Gastrocnemius medialis (tissue), 4 donors: Measurements from ENCODE around the gene SMTNL2. TPM values are rescaled to one million over a fixed set of nuclear protein-coding genes. Genes with fewer than 3 reads are reported as not detected.
A peak's percentile ranks its signal among the peaks of the same experiment; 100 is the strongest.
"Not testable (repeated sequence)": the region's sequence is repeated elsewhere in the genome, so short reads cannot be mapped to it uniquely, and the experiment has no call there.

Source experiments
- ATAC-seq, 2 donors: fragments of 150-250 bp; one replicate each; pipeline ENCODE4 v1.9.1; 2016
- DNase-seq, 2 donors: peaks; one replicate each; pipeline ENCODE4 v3.0.0-alpha.2; 2019
- H3K27ac ChIP-seq, 4 donors: fragments of 200-600 bp; sonication (generic); 1 replicate in 1 of 4; 2 replicates in 3 of 4; pipeline ENCODE4 v1.5.1; 2016 to 2018; ENCODE audit warnings: mild to moderate bottlenecking in 2 of 4, moderate library complexity in 1 of 4
- H3K27me3 ChIP-seq, 3 donors: fragments of 200-600 bp; sonication (generic) in 2 of 3; 1 replicate in 1 of 3; 2 replicates in 2 of 3; pipeline versions ENCODE4 v1.5.1 to v1.6.0; 2016 to 2019; ENCODE audit warnings: mild to moderate bottlenecking in 1 of 3, moderate library complexity in 1 of 3
- H3K36me3 ChIP-seq, 2 donors: fragments of 200-600 bp; sonication (generic) in 1 of 2; one replicate each; pipeline ENCODE4 v1.5.1; 2017 to 2018
- H3K4me1 ChIP-seq, 2 donors: fragments of 200-600 bp; sonication (generic) in 1 of 2; one replicate each; pipeline ENCODE4 v1.5.1; 2016 to 2017; ENCODE audit warnings: mild to moderate bottlenecking in 2 of 2
- H3K4me3 ChIP-seq, 4 donors: fragments of 200-600 bp; sonication (generic) in 3 of 4; 1 replicate in 1 of 4; 2 replicates in 3 of 4; pipeline ENCODE4 v1.5.1; 2016 to 2019; ENCODE audit warnings: mild to moderate bottlenecking in 2 of 4
- H3K9me3 ChIP-seq, 3 donors: fragments of 200-600 bp; sonication (generic) in 2 of 3; 1 replicate in 1 of 3; 2 replicates in 2 of 3; pipeline ENCODE4 v1.5.1; 2016 to 2019
- POLR2A ChIP-seq, 2 donors: fragments of 450-650 bp; IDR thresholded peaks; one replicate each; pipeline ENCODE4 v1.6.1; 2017; ENCODE audit warnings: antibody characterized with exemption in 2 of 2, mild to moderate bottlenecking in 2 of 2, moderate library complexity in 2 of 2
- in situ Hi-C, 4 donors: fragments of 200-750 bp; cut with MboI; loops; one replicate each; pipeline versions ENCODE4 v1.15.0 to v1.8.0; 2017; ENCODE audit warnings: low sequenced_read_pairs in 4 of 4
- intact Hi-C: fragments of 100-400 bp; cut with DNase I; formaldehyde crosslinking; loops from one replicate; pipeline ENCODE4 v1.15.1; 2023; ENCODE audit warnings: low total_unique reads
- total RNA-seq, 4 donors: library from RNA; depleted of rRNA; stranded (reverse); fragments of >200 nt; gene quantifications; one replicate each; pipeline versions ENCODE4 v1.1.0 to v1.2.3, GENCODE V29; 2016
- TF ChIP-seq, protein P1 (sequence below), 5 experiments: fragments of 450-650 bp in 3 of 5; fragments of 200-600 bp in 2 of 5; sonication (generic) in 2 of 5; IDR thresholded peaks in 4 of 5; conservative IDR thresholded peaks in 1 of 5; 1 replicate in 4 of 5; 2 replicates in 1 of 5; pipeline ENCODE4 v1.5.1; 2016 to 2019; ENCODE audit warnings: antibody characterized with exemption in 5 of 5, mild to moderate bottlenecking in 3 of 5, moderate library complexity in 3 of 5

Gene SMTNL2
- total RNA-seq, 4 donors from 2014 or later, result 110 to 588 (median 420) TPM

DNA sequence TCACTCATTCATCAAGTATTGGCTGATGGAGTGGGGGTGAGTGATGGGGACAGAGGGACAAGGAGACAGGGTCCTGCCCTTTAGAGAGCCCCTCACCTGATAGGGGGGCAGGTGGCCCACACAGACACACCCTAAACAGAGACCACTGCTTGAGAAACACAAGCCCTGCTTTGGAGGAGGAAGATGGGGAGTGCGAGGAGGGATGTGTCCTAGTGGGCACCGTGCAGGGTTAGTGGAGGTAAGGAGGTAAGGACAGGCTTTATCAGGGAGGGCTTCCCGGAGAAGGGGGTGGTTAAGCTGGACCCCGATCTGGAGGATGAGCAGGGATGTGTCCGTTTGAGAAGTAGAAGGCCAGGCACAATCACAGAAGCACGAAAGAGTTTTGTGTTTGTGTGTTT lies 8.2 kb upstream of the SMTNL2 start:
- in situ Hi-C loops, result no loop called here
- peak overlapping the region; percentile 78 to 84 (median 82) for H3K27ac ChIP-seq
- ATAC-seq, result no peak
- H3K4me1 ChIP-seq, result peaks cover 36 to 42% of the 10 kb centered on the region in 2 donors
- intact Hi-C loops, result loop anchor here (10.0 kb wide), 1 partner anchor 219 kb away; the partner anchor contains the start of gene PSMB6
- DNase-seq, result no peak
- H3K36me3 ChIP-seq, result no peaks in the 10 kb centered on the region
- H3K27me3 ChIP-seq, result no peaks in the 10 kb centered on the region
- no peaks in the 10 kb centered on the region for H3K9me3 ChIP-seq
- no peak overlapping the region for H3K4me3 ChIP-seq
- TF ChIP-seq, protein P1, sequence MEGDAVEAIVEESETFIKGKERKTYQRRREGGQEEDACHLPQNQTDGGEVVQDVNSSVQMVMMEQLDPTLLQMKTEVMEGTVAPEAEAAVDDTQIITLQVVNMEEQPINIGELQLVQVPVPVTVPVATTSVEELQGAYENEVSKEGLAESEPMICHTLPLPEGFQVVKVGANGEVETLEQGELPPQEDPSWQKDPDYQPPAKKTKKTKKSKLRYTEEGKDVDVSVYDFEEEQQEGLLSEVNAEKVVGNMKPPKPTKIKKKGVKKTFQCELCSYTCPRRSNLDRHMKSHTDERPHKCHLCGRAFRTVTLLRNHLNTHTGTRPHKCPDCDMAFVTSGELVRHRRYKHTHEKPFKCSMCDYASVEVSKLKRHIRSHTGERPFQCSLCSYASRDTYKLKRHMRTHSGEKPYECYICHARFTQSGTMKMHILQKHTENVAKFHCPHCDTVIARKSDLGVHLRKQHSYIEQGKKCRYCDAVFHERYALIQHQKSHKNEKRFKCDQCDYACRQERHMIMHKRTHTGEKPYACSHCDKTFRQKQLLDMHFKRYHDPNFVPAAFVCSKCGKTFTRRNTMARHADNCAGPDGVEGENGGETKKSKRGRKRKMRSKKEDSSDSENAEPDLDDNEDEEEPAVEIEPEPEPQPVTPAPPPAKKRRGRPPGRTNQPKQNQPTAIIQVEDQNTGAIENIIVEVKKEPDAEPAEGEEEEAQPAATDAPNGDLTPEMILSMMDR (IDR thresholded peaks at IDR 0.05 in 4 of 5, conservative IDR thresholded peaks at IDR 0.05 in 1 of 5), result no peak
- no peak for TF ChIP-seq POLR2A (IDR thresholded peaks at IDR 0.05)

DNA sequence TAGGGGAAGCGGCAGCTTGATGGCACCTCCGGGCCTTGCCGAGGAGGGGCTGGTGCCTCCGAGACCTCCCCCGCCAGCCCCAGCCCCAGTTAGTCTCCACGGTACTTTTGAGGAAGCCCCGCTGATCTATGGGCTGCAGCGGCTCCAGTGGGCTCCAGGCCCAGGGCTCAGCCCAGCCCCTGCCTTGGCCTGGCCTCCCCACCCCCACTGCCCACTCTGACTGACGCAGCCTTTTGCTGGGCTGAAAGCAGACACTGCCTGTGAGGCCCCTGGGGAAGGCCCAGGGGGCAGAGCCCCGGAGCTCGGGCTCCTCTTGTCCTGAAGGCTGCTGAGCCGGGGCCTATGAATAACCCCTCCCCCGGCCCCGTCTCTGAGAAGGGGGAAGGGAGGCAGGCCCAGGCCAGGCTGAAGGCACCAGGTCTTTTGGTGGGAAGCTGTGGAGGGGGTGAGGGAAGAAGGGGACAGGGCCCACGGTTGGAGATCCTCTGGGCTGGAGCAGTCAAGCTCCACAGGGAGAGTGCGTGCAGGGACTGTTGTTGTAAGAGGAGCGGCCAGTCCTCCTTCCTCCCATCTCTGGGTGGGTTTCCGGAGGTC lies 7.5 kb upstream of the SMTNL2 start:
- TF ChIP-seq, protein P1 (IDR thresholded peaks at IDR 0.05 in 4 of 5, conservative IDR thresholded peaks at IDR 0.05 in 1 of 5), result no peak
- TF ChIP-seq POLR2A (IDR thresholded peaks at IDR 0.05), result peak in 1 of 2 donors; percentile 28
- ATAC-seq, result peak in 1 of 2 donors; percentile 10
- peak overlapping the region; percentile 78 to 84 (median 82) for H3K27ac ChIP-seq
- no peaks in the 10 kb centered on the region for H3K9me3 ChIP-seq
- no peaks in the 10 kb centered on the region for H3K36me3 ChIP-seq
- intact Hi-C loops, result loop anchor here (10.0 kb wide), 1 partner anchor 218 kb away; the partner anchor contains the start of gene PSMB6
- no peak for DNase-seq
- peaks cover 36 to 42% of the 10 kb centered on the region in 2 donors for H3K4me1 ChIP-seq
- in situ Hi-C loops, result no loop called here
- no peak overlapping the region for H3K4me3 ChIP-seq
- no peaks in the 10 kb centered on the region for H3K27me3 ChIP-seq

DNA sequence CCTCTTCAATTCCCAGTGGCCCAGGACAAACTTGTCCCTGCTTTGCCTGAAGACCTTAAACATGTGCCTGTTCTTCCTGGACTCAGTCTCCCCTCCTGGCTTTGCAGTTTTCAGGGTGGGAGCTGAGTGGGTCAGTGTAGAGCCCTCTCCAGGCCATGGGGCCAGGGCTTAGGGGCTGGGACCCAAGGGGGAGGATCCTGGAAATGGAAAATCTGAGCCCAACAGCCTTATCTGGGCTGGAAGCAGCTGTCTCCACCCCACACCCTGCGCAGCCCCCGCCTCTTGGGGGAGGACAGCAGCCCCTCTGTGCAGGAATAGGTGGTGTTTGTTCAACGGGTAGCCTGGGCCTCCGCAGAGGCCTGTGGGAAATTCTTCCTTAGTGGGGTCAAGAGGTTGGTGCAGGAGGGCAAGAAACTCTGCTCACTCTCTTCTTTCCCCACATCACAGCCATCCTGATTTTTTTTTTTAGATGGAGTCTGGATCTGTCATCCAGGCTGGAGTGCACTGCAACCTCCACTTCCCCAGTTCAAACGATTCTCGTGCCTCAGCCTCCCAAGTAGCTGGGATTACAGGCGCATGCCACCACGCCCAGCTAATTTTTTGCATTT lies 6.8 kb upstream of the SMTNL2 start:
- no peak for ATAC-seq
- Histone ChIP-seq H3K27ac (peak overlapping the region in 3 of 4 donors; percentile 78 to 84 (median 81)), H3K27me3 (no peaks in the 10 kb centered on the region), H3K36me3 (no peaks in the 10 kb centered on the region), H3K4me3 (no peak overlapping the region), H3K9me3 (no peaks in the 10 kb centered on the region), H3K4me1 (peaks cover 36 to 42% of the 10 kb centered on the region in 2 donors)
- in situ Hi-C loops (no loop called here), intact Hi-C loops (loop anchor here (10.0 kb wide), 1 partner anchor 217 kb away; the partner anchor contains the start of gene PSMB6)
- TF ChIP-seq, protein P1 (IDR thresholded peaks at IDR 0.05 in 4 of 5, conservative IDR thresholded peaks at IDR 0.05 in 1 of 5), result no peak
- TF ChIP-seq POLR2A (IDR thresholded peaks at IDR 0.05), result no peak
- no peak for DNase-seq

DNA sequence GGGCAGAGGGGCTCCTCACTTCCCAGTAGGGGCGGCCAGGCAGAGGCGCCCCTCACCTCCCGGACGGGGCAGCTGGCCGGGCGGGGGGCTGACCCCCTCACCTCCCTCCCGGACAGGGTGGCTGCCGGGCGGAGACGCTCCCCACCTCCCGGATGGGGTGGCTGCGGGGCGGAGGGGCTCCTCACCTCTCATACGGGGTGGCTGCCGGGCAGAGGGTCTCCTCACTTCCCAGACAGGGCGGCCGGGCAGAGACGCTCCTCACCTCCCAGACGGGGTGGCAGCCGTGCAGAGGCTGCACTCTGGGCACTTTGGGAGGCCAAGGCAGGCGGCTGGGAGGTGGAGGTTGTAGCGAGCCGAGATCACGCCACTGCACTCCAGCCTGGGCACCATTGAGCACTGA lies 6.0 kb upstream of the SMTNL2 start:
- peaks cover 40 to 47% of the 10 kb centered on the region in 2 donors for H3K4me1 ChIP-seq
- intact Hi-C loops, result loop anchor here (10.0 kb wide), 1 partner anchor 216 kb away; the partner anchor contains the start of gene PSMB6
- H3K27me3 ChIP-seq, H3K36me3 ChIP-seq, H3K4me3 ChIP-seq, H3K27ac ChIP-seq, in situ Hi-C loops, H3K9me3 ChIP-seq, DNase-seq, ATAC-seq: not testable (repeated sequence)

DNA sequence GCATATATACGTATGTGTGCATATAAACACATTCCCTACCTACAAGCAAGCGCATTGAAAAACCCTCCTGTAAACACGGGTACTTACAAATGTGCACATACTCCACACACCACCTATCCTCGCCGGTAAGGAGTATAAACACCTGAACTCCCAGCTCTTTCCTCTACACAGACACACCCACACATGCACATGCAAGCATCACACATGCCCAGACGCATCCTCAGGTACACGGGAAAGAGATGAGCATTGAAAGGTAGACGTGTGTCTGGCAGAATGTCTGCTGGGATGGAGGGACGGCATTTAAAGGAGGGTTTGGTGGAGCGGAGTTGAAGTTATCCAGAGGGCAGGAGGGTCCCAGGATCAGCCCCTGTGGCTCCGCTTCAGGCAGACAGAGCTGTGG lies 4.7 kb upstream of the SMTNL2 start:
- ATAC-seq, result no peak
- DNase-seq, result no peak
- H3K9me3 ChIP-seq, result no peaks in the 10 kb centered on the region
- intact Hi-C loops, result loop anchor here (5.0 to 10.0 kb wide), 2 partner anchors 38 to 215 kb away; partner anchors contain the start of gene PSMB6
- no peak overlapping the region for H3K27ac ChIP-seq
- TF ChIP-seq, protein P1 (IDR thresholded peaks at IDR 0.05 in 4 of 5, conservative IDR thresholded peaks at IDR 0.05 in 1 of 5), result no peak
- TF ChIP-seq POLR2A (IDR thresholded peaks at IDR 0.05), result no peak
- H3K4me3 ChIP-seq, result no peak overlapping the region
- peaks cover 30 to 38% of the 10 kb centered on the region in 2 donors for H3K4me1 ChIP-seq
- H3K36me3 ChIP-seq, result no peaks in the 10 kb centered on the region
- no peaks in the 10 kb centered on the region for H3K27me3 ChIP-seq
- in situ Hi-C loops, result no loop called here
